Neural cell (in vitro differentiated cells): Measurements from ENCODE around the gene LRMDA.

ENCODE experiments used
- EP300 ChIP-seq: fragments of 450-650 bp; conservative IDR thresholded peaks from 2 replicates; pipeline ENCODE4 v1.6.1; 2014; ENCODE audit warnings: antibody characterized with exemption, mild to moderate bottlenecking, moderate library complexity; ENCODE audit not compliant: poor library complexity, severe bottlenecking
- EZH2 ChIP-seq: fragments of 200-600, 300-800 bp; shearing (Covaris generic), sonication (generic); IDR thresholded peaks from 2 replicates; pipeline ENCODE4 v1.6.1; 2014; ENCODE audit warnings: antibody characterized with exemption, low read length, borderline replicate concordance, mild to moderate bottlenecking; ENCODE audit not compliant: insufficient read depth, poor library complexity, severe bottlenecking
- MXI1 ChIP-seq: fragments of 450-650 bp; conservative IDR thresholded peaks from 2 replicates; pipeline ENCODE4 v1.6.1; 2014; ENCODE audit warnings: antibody characterized with exemption, mild to moderate bottlenecking; ENCODE audit not compliant: poor library complexity, severe bottlenecking
- POLR2AphosphoS5 ChIP-seq: IDR thresholded peaks from 2 replicates; pipeline ENCODE4 v1.6.1; 2012
- RAD21 ChIP-seq: fragments of 450-650 bp; conservative IDR thresholded peaks from 2 replicates; pipeline ENCODE4 v1.6.1; 2014; ENCODE audit warnings: antibody characterized with exemption, mild to moderate bottlenecking, moderate library complexity
- SMC3 ChIP-seq: fragments of 450-650 bp; conservative IDR thresholded peaks from 2 replicates; pipeline ENCODE4 v1.6.1; 2014; ENCODE audit warnings: antibody characterized with exemption, mild to moderate bottlenecking, moderate library complexity; ENCODE audit not compliant: poor library complexity
- TAF1 ChIP-seq: IDR thresholded peaks from 2 replicates; pipeline ENCODE4 v1.6.1; 2012; ENCODE audit warnings: low read depth
- TF ChIP-seq, protein P1 (sequence below): fragments of 450-650 bp; IDR thresholded peaks from 2 replicates; pipeline ENCODE4 v1.5.1; 2014; ENCODE audit warnings: antibody characterized with exemption, mild to moderate bottlenecking, moderate library complexity; ENCODE audit not compliant: poor library complexity, severe bottlenecking
- TF ChIP-seq, protein P2 (sequence below): IDR thresholded peaks from 2 replicates; pipeline ENCODE4 v1.6.1; 2012; ENCODE audit warnings: borderline replicate concordance

DNA sequence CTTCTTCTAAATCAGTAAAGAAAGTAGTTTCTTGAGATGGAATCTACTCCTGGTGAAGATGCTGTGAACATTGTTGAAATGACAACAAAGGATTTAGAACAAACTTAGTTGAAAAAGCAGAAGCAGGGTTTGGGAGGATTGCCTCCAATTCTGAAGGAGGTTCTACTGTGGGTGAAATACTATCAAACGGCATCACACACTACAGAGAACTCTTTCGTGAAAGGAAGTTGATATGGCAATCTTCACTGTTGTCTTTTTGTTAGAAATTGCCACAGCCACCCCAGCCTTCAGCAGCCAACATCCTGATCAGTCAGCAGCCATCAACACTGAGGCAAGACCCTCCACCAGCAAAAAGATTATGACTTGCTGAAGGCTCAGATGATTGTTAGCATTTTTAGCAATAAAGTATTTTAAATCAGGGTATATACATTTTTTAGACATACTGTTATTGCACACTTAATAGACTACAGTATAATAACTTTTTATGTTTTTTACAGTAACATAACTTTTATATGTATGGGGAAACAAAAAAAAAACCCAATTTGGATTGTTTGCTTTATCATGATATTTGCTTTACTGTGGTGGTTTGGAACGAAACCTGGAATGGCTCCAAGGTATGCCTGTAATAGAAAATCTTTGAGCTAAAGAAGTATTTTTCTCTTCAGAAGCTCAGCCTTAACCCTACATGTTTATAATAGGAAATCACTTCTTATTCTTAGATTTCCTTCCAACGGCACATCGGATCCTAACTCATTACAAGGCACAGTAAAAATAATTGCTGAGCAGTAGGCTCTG lies 257.3 kb downstream of the LRMDA start:
- TF ChIP-seq, protein P1, sequence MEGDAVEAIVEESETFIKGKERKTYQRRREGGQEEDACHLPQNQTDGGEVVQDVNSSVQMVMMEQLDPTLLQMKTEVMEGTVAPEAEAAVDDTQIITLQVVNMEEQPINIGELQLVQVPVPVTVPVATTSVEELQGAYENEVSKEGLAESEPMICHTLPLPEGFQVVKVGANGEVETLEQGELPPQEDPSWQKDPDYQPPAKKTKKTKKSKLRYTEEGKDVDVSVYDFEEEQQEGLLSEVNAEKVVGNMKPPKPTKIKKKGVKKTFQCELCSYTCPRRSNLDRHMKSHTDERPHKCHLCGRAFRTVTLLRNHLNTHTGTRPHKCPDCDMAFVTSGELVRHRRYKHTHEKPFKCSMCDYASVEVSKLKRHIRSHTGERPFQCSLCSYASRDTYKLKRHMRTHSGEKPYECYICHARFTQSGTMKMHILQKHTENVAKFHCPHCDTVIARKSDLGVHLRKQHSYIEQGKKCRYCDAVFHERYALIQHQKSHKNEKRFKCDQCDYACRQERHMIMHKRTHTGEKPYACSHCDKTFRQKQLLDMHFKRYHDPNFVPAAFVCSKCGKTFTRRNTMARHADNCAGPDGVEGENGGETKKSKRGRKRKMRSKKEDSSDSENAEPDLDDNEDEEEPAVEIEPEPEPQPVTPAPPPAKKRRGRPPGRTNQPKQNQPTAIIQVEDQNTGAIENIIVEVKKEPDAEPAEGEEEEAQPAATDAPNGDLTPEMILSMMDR, result no peak
- TF ChIP-seq EP300 (no peak), TAF1 (no peak), EZH2 (no peak), POLR2AphosphoS5 (no peak), SMC3 (no peak), RAD21 (no peak), MXI1 (no peak)
- TF ChIP-seq, protein P2, sequence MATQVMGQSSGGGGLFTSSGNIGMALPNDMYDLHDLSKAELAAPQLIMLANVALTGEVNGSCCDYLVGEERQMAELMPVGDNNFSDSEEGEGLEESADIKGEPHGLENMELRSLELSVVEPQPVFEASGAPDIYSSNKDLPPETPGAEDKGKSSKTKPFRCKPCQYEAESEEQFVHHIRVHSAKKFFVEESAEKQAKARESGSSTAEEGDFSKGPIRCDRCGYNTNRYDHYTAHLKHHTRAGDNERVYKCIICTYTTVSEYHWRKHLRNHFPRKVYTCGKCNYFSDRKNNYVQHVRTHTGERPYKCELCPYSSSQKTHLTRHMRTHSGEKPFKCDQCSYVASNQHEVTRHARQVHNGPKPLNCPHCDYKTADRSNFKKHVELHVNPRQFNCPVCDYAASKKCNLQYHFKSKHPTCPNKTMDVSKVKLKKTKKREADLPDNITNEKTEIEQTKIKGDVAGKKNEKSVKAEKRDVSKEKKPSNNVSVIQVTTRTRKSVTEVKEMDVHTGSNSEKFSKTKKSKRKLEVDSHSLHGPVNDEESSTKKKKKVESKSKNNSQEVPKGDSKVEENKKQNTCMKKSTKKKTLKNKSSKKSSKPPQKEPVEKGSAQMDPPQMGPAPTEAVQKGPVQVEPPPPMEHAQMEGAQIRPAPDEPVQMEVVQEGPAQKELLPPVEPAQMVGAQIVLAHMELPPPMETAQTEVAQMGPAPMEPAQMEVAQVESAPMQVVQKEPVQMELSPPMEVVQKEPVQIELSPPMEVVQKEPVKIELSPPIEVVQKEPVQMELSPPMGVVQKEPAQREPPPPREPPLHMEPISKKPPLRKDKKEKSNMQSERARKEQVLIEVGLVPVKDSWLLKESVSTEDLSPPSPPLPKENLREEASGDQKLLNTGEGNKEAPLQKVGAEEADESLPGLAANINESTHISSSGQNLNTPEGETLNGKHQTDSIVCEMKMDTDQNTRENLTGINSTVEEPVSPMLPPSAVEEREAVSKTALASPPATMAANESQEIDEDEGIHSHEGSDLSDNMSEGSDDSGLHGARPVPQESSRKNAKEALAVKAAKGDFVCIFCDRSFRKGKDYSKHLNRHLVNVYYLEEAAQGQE, result no peak
